SK-N-SH treated with all-trans-retinoic acid at 6 μM for 48 hours (cell line): Measurements from ENCODE around the gene NLRX1.

Experiments
- ATAC-seq: fragments of 200-7000 bp; cut with Tn5 transposase; 3 replicates; pipeline ENCODE4 v1.9.1; 2020; ENCODE audit warnings: mild to moderate bottlenecking, moderate library complexity
- BACH2 ChIP-seq: fragments of 250-450 bp; sonication (Bioruptor Pico); IDR thresholded peaks from 2 replicates; pipeline ENCODE4 v1.9.0; 2021; ENCODE audit warnings: mild to moderate bottlenecking, borderline replicate concordance
- CSDC2 ChIP-seq: fragments of 250-450 bp; sonication (Bioruptor Pico); IDR thresholded peaks from 2 replicates; pipeline ENCODE4 v1.5.0; 2020; ENCODE audit warnings: mild to moderate bottlenecking, moderate library complexity
- ESRRG ChIP-seq: fragments of 250-450 bp; sonication (Bioruptor Pico); IDR thresholded peaks from 2 replicates; pipeline ENCODE4 v1.6.1; 2021; ENCODE audit warnings: mild to moderate bottlenecking
- ISL1 ChIP-seq: fragments of 250-450 bp; sonication (Bioruptor Pico); IDR thresholded peaks from 2 replicates; pipeline ENCODE4 v2.1.2; 2022; ENCODE audit warnings: mild to moderate bottlenecking, moderate library complexity
- OSR1 ChIP-seq: fragments of 250-450 bp; sonication (Bioruptor Pico); IDR thresholded peaks from 2 replicates; pipeline ENCODE4 v1.8.0; 2022; ENCODE audit warnings: moderate library complexity, mild to moderate bottlenecking, inconsistent platforms
- PATZ1 ChIP-seq: fragments of 250-450 bp; sonication (Bioruptor Pico); IDR thresholded peaks from 2 replicates; pipeline ENCODE4 v1.8.0; 2020; ENCODE audit warnings: mild to moderate bottlenecking, moderate library complexity, borderline replicate concordance
- POU6F1 ChIP-seq: fragments of 250-450 bp; sonication (Bioruptor Pico); IDR thresholded peaks from 2 replicates; pipeline ENCODE4 v1.8.0; 2021; ENCODE audit warnings: low read depth, mild to moderate bottlenecking, moderate library complexity, borderline replicate concordance
- PPARA ChIP-seq: fragments of 250-450 bp; sonication (Bioruptor Pico); IDR thresholded peaks from 2 replicates; pipeline ENCODE4 v1.5.0; 2020; ENCODE audit warnings: mild to moderate bottlenecking, borderline replicate concordance
- RARB ChIP-seq: fragments of 250-450 bp; sonication (Bioruptor Pico); IDR thresholded peaks from 2 replicates; pipeline ENCODE4 v1.8.0; 2021; ENCODE audit warnings: mild to moderate bottlenecking, moderate library complexity
- SNAI2 ChIP-seq: fragments of 250-450 bp; sonication (Bioruptor Pico); IDR thresholded peaks from 2 replicates; pipeline ENCODE4 v1.5.0; 2020; ENCODE audit warnings: mild to moderate bottlenecking, moderate library complexity
- TCF4 ChIP-seq: fragments of 250-450 bp; sonication (Bioruptor Pico); IDR thresholded peaks from 2 replicates; pipeline ENCODE4 v1.8.0; 2021; ENCODE audit warnings: mild to moderate bottlenecking, moderate library complexity, borderline replicate concordance
- TOX ChIP-seq: fragments of 250-450 bp; sonication (Bioruptor Pico); IDR thresholded peaks from 2 replicates; pipeline ENCODE4 v1.8.0; 2021; ENCODE audit warnings: mild to moderate bottlenecking, moderate library complexity, borderline replicate concordance
- TSHZ2 ChIP-seq: fragments of 250-450 bp; sonication (Bioruptor Pico); IDR thresholded peaks from 2 replicates; pipeline ENCODE4 v1.5.0; 2020; ENCODE audit warnings: mild to moderate bottlenecking, moderate library complexity
- ZFP3 ChIP-seq: fragments of 250-450 bp; sonication (Bioruptor Pico); IDR thresholded peaks from 2 replicates; pipeline ENCODE4 v1.5.0; 2020; ENCODE audit warnings: mild to moderate bottlenecking, moderate library complexity
- ZNF70 ChIP-seq: fragments of 450-650 bp; formaldehyde crosslinking; IDR thresholded peaks from 2 replicates; pipeline ENCODE4 v1.5.0; 2020; ENCODE audit warnings: mild to moderate bottlenecking, moderate library complexity
- TF ChIP-seq, protein P1 (sequence below): fragments of 250-450 bp; sonication (Bioruptor Pico); IDR thresholded peaks from 2 replicates; pipeline ENCODE4 v1.5.1; 2020; ENCODE audit warnings: low read depth, mild to moderate bottlenecking, moderate library complexity
- TF ChIP-seq, protein P2 (sequence below): fragments of 250-450 bp; sonication (Bioruptor Pico); IDR thresholded peaks from 2 replicates; pipeline ENCODE4 v1.5.1; 2021; ENCODE audit warnings: mild to moderate bottlenecking, moderate library complexity

Gene NLRX1

GRCh38 chr11:119172513-119172912 lies 4.0 kb downstream of the NLRX1 start:
- no peak for TF ChIP-seq BACH2 (CRISPR knock-in tag)
- ATAC-seq: no peak

- ATAC-seq: no peak
- TF ChIP-seq CSDC2 (CRISPR knock-in tag) (no peak), ZFP3 (CRISPR knock-in tag) (no peak), POU6F1 (CRISPR knock-in tag) (no peak), ESRRG (CRISPR knock-in tag) (no peak), OSR1 (CRISPR knock-in tag) (no peak), TOX (CRISPR knock-in tag) (no peak), PPARA (no peak), ZNF70 (no peak), TSHZ2 (CRISPR knock-in tag) (no peak), PATZ1 (no peak), RARB (CRISPR knock-in tag) (no peak), TCF4 (CRISPR knock-in tag) (no peak)
- TF ChIP-seq, protein P1, sequence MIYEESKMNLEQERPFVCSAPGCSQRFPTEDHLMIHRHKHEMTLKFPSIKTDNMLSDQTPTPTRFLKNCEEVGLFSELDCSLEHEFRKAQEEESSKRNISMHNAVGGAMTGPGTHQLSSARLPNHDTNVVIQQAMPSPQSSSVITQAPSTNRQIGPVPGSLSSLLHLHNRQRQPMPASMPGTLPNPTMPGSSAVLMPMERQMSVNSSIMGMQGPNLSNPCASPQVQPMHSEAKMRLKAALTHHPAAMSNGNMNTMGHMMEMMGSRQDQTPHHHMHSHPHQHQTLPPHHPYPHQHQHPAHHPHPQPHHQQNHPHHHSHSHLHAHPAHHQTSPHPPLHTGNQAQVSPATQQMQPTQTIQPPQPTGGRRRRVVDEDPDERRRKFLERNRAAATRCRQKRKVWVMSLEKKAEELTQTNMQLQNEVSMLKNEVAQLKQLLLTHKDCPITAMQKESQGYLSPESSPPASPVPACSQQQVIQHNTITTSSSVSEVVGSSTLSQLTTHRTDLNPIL (CRISPR knock-in tag): no peak
Measured at GRCh38 chr11:119173453-119173852, 4.9 kb downstream of the NLRX1 start.

DNA sequence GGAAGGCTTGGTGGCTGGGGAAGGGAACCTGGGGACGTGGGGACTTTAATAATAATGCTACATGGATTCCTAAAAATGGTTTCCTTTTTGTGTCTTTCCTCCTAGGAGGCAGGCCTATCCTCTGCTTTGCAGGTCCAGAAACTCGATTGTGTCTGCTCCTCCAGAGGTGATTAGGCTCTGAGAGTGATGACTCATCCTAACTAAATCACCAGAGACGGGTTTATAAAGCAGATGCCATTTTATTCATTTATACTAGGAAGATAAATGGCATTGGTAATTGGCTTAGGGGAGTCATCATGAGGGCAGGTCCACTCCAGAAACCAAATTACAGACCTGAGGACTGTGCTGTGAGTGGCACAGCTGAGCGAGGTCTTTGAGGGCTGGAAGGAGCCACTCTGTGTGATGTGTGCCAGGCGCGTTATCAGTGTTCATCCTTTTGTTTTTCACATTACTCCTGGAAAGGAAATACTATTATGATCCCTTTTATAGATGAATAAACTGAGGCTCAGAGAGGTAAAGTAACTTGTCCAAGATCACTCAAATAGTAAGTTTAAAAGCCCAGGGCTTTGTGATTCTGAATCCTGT lies 7.1 kb downstream of the NLRX1 start:
- TF ChIP-seq ISL1 (CRISPR knock-in tag) (peak; percentile 30; the same call in 1 of the 2 replicates), SNAI2 (CRISPR knock-in tag) (no peak), TOX (CRISPR knock-in tag) (no peak), TCF4 (CRISPR knock-in tag) (peak; percentile 72; the same call in 1 of the 2 replicates)
- TF ChIP-seq, all 23 proteins: peak for 2
- peak; percentile 88 for ATAC-seq

DNA sequence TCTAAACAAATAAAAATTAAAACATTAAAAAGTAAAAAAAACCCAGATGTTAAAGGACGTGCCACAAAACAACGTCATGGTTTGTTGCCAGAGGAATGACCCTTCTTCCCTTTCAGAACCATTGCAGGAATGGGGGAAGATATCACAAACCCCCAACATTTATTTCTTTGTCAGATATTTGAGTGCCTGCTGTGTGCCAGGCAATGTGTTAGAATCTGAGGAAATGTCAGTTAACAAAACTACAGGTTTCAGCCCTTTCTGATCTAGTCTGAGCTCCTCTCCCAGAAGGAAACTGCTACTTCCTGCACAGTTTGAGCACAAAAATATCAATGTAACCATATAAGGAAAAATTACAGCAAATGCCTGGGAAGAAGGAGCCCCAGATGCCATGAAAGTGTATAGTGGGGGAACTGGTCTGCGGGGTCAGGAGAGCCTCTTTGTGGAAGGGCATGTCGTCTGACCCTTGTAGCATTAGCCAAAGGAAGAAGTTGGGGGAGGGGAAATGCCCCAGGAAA lies 9.7 kb downstream of the NLRX1 start:
- ATAC-seq: no peak
- TF ChIP-seq POU6F1 (CRISPR knock-in tag) (no peak), TOX (CRISPR knock-in tag) (no peak), TCF4 (CRISPR knock-in tag) (no peak), PATZ1 (no peak), ESRRG (CRISPR knock-in tag) (no peak), OSR1 (CRISPR knock-in tag) (no peak)
- TF ChIP-seq, protein P2, sequence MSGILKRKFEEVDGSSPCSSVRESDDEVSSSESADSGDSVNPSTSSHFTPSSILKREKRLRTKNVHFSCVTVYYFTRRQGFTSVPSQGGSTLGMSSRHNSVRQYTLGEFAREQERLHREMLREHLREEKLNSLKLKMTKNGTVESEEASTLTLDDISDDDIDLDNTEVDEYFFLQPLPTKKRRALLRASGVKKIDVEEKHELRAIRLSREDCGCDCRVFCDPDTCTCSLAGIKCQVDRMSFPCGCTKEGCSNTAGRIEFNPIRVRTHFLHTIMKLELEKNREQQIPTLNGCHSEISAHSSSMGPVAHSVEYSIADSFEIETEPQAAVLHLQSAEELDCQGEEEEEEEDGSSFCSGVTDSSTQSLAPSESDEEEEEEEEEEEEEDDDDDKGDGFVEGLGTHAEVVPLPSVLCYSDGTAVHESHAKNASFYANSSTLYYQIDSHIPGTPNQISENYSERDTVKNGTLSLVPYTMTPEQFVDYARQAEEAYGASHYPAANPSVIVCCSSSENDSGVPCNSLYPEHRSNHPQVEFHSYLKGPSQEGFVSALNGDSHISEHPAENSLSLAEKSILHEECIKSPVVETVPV (CRISPR knock-in tag): no peak
